ENCODE data around the gene EPS8L3.

EPS8L3 gene

GRCh38 chr1:109763646-109764415, at the start of gene EPS8L3:
Gene EPS8L3, minus strand, starts transcription at chr1:109763923. Its CDS starts 2,174 bp downstream, at chr1:109761749.
- ChIA-PET CTCF (interaction anchor here (1.1 to 5.1 kb wide), 7 partner anchors 9 to 220 kb away, joined by 3 to 41 read pairs (median 5); no protein-coding TSS in a partner anchor), POLR2A (no interaction called here)
- TF ChIP-seq, protein P1, sequence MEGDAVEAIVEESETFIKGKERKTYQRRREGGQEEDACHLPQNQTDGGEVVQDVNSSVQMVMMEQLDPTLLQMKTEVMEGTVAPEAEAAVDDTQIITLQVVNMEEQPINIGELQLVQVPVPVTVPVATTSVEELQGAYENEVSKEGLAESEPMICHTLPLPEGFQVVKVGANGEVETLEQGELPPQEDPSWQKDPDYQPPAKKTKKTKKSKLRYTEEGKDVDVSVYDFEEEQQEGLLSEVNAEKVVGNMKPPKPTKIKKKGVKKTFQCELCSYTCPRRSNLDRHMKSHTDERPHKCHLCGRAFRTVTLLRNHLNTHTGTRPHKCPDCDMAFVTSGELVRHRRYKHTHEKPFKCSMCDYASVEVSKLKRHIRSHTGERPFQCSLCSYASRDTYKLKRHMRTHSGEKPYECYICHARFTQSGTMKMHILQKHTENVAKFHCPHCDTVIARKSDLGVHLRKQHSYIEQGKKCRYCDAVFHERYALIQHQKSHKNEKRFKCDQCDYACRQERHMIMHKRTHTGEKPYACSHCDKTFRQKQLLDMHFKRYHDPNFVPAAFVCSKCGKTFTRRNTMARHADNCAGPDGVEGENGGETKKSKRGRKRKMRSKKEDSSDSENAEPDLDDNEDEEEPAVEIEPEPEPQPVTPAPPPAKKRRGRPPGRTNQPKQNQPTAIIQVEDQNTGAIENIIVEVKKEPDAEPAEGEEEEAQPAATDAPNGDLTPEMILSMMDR (IDR thresholded peaks at IDR 0.05; ENCODE audit: insufficient read depth, low read length, missing control alignments): no peak
- H3K4me3 ChIP-seq (ENCODE audit: low read depth, low read length): no peak within 1 kb of the TSS
- DNase-seq (ENCODE audit: low read depth, low spot score): no peak

- TF ChIP-seq, protein P1 (IDR thresholded peaks at IDR 0.05; ENCODE audit: insufficient read depth, low read length, missing control alignments): no peak
- POLR2A ChIA-PET: no interaction called here
- CTCF ChIA-PET: interaction anchor here (1.0 kb wide), 1 partner anchor 8 kb away, joined by 3 read pairs; no protein-coding TSS in a partner anchor
- DNase-seq (ENCODE audit: low read depth, low spot score): no peak
- H3K4me3 ChIP-seq (ENCODE audit: low read depth, low read length): no peak overlapping the region
Observed at GRCh38 chr1:109812691-109813393, 49.1 kb upstream of the EPS8L3 start.

DNA sequence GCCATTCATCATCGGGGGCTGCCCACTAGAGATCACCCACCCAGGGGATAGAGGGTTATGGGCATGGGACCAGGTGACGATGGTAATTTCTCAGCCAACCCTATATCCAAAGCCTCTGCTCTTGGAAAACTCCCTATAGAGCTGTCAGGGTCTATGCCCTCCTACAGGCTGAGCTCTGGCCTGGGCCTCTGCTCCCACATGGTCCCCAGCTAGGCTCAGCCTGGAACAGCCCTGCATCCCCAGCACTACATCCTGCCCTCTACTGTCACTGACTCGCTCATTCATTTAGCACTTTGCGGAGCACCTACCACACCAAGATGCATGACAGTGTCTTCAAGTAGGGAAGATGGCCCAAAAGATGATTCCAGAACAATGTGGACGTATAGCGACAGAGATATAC, 45.0 kb upstream of the EPS8L3 start:
- no peak overlapping the region for H3K4me3 ChIP-seq (ENCODE audit: low read depth, low read length)
- DNase-seq (ENCODE audit: low read depth, low spot score): no peak
- ChIA-PET CTCF (interaction anchor here (0.6 to 2.1 kb wide), 2 partner anchors 35 to 177 kb away, joined by 3 to 6 read pairs; partner anchors contain the start of gene AHCYL1), POLR2A (no interaction called here)
- TF ChIP-seq, protein P1 (IDR thresholded peaks at IDR 0.05; ENCODE audit: insufficient read depth, low read length, missing control alignments): no peak

GRCh38 chr1:109807822-109808680, 44.3 kb upstream of the EPS8L3 start:
- DNase-seq (ENCODE audit: low read depth, low spot score): no peak
- TF ChIP-seq, protein P1 (IDR thresholded peaks at IDR 0.05; ENCODE audit: insufficient read depth, low read length, missing control alignments): no peak
- ChIA-PET POLR2A (no interaction called here), CTCF (interaction anchor here (0.6 to 3.9 kb wide), 3 partner anchors 35 to 177 kb away, joined by 3 to 21 read pairs (median 3); partner anchors contain the start of gene AHCYL1)
- no peak overlapping the region for H3K4me3 ChIP-seq (ENCODE audit: low read depth, low read length)

DNA sequence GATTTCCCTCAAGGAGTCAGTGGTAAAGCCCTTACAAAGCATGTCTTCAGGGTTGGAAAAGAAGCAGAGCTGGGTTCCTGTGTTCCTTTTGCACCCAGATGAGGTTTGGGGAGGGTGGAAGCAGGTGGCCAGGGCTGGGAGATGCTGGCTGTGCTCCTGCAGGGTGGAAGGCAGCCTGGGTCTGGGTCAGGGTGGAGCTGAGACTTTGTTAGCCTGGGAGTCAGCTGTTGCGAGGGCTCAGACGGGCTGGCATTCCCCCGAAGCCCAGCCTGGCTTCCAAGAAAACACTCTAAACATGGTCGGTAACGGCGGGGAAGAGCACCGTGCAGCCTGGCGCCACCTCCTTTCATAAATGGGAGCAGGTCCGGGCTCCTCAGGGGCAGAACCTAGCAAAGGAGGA, 43.7 kb upstream of the EPS8L3 start:
- no peak for DNase-seq (ENCODE audit: low read depth, low spot score)
- TF ChIP-seq, protein P1 (IDR thresholded peaks at IDR 0.05; ENCODE audit: insufficient read depth, low read length, missing control alignments): no peak
- ChIA-PET POLR2A (no interaction called here), CTCF (interaction anchor here (1.0 to 3.9 kb wide), 5 partner anchors 16 to 190 kb away, joined by 3 to 21 read pairs (median 5); partner anchors contain the start of gene AHCYL1)
- no peak overlapping the region for H3K4me3 ChIP-seq (ENCODE audit: low read depth, low read length)

Data from AG04449 (cell line).